HG02885 (cell line): ENCODE data around the gene ROBO2.

Source experiments
- ATAC-seq: cut with Tn5 transposase; IDR thresholded peaks from one replicate; pipeline ENCODE4 v1.9.1; 2021; ENCODE audit warnings: mild to moderate bottlenecking; ENCODE audit not compliant: unreplicated experiment, poor library complexity

ROBO2 gene

GRCh38 chr3:77186319-77186718 lies 146.4 kb downstream of the ROBO2 start:
- ATAC-seq, result no peak

DNA sequence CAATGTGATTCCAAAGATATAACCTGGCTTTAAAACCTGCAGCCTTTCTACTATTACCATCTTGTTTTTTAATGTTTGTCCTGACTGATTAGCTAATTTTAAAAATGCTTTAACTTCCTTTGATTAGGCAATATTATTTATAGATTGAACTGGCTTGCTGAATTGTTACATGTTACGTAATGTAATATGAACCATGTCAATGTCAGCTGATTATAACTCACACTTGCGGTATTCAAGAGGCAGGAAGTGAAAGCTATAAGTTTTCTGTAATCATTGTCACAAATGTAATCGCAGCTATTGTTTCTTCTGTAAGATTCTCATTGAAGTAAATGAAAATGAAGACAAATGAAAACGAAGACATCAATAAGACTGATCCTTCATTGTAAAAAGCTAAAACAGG lies 146.8 kb downstream of the ROBO2 start:
- no peak for ATAC-seq

DNA sequence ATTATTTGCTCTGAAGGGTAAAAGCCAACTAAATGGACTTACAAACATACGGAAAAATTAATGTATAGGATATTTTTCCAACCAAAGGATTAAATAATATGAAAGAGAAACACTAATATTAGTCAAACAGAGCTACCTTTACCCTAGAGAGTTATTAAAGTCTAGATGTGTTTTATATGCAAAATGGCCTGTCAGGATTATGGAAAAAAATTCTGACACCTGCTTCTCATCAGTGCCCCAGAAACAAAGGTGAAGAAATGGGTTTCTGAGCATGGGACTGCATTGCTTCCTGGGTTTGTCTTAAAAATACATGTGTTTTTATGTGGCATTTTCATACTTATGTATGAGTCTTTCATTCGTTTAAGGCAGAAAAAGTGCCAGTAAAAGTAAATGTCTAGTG lies 148.3 kb downstream of the ROBO2 start:
- no peak for ATAC-seq

- no peak for ATAC-seq
Observed at GRCh38 chr3:77189258-77189657, 149.4 kb downstream of the ROBO2 start.

DNA sequence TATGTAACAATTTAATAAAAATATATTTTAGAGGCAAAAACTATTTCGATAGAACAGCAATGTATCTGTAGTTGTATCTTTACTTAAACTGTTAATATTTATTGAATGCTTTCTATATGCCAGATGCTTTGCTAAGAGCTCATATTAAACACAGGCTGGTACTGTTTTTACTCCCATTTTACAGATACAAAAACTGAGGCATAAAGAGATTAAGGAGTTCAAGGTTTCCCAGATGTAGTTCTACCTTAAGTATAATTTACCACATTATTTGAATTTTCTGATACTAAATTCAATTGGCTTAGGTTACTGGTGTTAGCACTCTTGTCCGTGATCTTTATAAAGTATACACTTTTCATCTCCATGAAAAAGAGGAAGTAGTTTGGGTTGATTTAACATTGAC lies 149.8 kb downstream of the ROBO2 start:
- no peak for ATAC-seq

DNA sequence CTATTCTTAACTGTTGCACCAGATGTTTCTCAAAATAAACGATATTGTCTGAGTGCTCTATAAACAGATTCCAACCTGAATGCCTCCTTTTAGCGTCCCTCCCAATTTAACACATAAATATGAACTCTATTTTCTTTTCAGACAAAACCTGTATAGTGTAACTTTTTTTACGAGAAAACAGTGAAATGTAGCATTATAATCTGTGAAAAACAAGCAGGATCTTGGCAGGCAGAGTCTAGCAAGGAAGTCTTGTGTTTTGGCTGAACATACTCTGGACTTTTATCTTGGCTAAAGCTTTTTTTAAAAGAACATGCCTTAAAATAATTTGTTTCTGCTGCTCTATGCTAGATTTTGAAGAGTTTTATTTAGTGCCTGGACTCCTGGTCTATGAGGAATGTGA lies 150.5 kb downstream of the ROBO2 start:
- no peak for ATAC-seq

GRCh38 chr3:77191014-77191413 lies 151.1 kb downstream of the ROBO2 start:
- no peak for ATAC-seq

- no peak for ATAC-seq
Observed at GRCh38 chr3:77191640-77192039, 151.7 kb downstream of the ROBO2 start.

DNA sequence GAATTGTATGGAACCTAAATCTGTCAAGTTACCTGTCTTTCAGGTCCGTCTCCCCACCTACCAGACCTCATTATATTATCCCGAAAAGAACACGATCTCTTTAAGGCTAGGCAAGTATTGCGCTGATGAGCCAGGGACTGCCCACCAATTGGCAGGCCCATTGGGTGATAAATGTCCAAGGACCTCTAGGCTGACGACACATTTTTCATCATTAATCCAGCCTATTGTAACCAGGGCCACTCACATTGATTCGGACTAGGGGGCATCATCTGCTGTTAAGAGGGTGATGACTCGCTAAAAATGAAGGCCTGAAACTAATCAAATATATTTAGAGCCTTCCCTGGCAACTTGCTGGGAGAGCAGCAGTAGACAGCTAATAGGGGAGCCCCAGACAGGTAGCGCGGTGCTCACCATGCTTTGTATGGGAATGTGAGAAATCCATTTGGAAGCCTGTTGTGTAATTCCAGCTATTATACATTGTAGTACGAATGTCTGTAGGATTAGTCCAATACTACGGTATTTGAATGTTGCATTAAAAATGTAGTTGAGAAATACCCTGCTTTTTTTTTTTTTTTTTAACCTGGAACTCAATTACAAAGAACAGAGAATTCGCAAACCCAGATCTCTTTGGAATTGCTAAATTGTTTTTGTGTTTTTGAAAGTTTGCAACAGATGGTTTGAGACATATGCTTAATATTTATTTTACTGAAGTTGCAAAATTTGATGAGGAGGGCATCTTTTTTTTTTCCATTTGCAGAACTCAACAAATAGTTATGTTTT lies 156.1 kb downstream of the ROBO2 start:
- no peak for ATAC-seq

- ATAC-seq, result no peak
Observed at GRCh38 chr3:77197408-77197807, 157.5 kb downstream of the ROBO2 start.

DNA sequence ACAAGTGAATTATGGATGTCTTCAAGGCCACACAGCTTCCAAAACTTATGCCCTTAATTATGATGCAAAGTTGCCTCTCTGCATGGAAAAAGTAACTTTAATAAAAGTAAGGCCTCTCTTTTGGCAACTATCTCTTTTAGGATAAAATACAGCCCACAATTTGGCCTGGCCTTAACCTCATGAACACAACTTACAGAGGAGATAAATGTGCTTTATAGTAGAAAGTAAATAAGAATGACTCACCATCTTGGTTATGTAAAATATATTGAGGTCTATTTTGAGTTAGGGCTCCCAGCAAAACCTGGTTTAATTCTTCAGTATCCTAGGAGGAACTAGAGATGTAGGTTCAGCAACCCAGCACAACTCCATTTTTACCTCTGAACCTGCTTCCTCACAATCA lies 164.0 kb downstream of the ROBO2 start:
- ATAC-seq, result no peak

- no peak for ATAC-seq
Observed at GRCh38 chr3:77204788-77205187, 164.9 kb downstream of the ROBO2 start.

DNA sequence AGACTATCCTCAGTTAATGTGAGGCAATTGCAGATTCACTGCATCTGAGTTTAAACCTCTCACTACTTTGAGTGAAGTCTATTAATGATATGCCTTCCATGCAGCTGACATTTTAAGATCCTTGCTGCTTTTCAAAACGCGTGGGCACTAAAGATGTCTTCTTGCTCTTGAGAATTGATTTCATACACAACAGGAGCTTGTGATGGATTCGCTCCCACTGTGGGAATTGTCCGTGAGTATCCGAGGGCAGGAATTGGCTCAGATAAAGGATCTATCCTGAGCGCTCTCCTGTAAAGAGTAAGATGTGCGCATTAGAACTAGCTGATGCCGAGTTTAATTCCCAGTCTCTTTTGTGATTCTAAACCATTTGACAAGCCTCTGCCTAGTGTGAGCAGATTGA lies 167.9 kb downstream of the ROBO2 start:
- ATAC-seq, result no peak

DNA sequence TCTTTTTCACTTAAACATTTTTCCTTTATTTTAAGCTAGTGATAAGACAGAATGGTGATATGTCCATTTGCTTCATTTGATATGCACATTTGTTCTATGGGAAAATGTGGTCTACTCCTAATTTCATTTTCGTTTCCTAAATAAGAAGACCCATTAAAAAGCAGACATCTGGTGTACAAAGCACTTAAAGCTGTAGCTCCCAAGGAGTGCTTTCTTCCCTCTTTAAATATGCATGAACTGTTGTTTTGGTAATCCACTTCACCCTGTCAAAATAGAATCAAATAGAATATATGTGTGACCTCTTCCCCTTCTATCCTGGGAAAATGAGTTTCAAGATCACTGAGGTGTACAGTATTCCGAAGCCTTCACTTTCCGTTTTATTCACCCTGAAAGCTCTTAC lies 182.8 kb downstream of the ROBO2 start:
- ATAC-seq, result no peak

DNA sequence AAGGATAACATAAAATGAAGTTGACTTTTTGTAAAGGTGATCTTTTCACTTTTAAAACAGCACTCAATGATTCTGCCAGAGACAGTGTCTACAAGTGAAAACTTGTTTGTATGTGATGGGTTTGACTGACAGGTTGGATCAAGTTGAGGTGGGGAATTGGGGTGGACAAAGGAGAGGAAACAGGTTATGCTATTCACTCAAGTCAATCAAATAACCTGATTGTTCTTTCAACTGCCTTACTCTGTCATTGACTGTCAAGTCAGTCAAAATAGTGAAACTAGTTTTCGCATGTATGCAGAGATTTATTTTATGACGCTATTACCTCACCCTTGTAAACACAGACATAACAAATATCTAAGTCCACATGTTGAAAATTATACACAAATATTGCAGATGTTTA lies 187.7 kb downstream of the ROBO2 start:
- no peak for ATAC-seq

GRCh38 chr3:77232557-77232956 lies 192.7 kb downstream of the ROBO2 start:
- no peak for ATAC-seq

DNA sequence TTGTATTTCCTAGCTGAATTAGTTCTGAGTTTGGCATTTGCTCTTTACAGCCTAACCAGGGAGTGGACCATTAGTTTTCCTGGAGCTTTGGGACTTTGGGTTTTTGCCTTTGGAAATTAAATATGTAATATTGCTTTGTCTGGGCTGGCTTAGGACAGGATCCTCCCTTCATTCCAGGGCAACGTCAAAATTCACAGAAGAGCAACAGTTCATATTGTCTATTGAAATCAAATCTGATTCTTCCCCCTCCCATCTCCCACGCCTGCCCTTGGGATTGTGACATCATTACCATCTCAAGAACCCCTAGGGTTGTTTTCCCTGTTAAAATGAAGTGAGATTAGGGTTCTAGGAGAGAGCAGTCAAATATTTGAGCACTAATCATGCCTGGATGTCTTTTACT lies 194.1 kb downstream of the ROBO2 start:
- ATAC-seq, result no peak

DNA sequence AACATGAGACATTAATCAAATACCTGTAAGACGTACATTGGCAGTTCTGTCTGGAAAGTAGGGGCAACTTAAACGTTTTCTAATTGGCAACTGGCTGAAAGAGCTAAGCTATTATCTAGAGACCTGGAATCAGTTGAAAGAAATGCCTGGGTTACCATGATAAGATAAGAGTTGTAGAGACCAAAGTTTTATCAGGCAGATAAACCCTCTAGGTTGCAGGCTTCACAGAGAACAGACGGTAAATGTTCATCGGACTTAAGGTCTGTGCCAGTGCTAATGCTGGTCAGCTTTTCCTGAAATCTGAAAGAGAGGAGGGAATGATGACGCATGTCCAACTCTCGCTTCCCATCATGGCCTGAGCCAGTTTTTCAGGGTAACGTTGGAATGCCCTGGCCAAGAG lies 196.2 kb downstream of the ROBO2 start:
- ATAC-seq, result no peak

GRCh38 chr3:77240072-77240650 lies 200.3 kb downstream of the ROBO2 start:
- ATAC-seq, result no peak

- ATAC-seq, result no peak
Observed at GRCh38 chr3:77242371-77242770, 202.5 kb downstream of the ROBO2 start.

DNA sequence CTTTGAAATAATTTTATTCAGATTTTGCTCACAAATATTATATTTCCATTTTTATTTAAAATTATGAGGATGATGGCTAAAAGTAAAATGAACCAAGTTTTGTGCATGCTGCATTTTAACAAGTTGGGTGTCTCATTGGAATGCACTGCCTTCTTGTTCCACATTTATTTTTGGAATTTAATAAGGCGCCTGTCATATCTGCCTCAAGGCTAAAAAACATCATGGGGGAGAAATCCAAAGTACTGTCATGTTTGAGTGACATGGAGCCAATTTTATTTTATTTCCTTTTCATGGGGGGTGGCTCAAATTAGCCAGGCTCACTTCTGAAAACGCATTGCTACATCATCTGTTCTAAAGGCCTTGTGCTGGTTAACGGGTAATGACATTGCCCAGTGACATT lies 205.1 kb downstream of the ROBO2 start:
- ATAC-seq, result no peak

GRCh38 chr3:77247061-77247460 lies 207.2 kb downstream of the ROBO2 start:
- no peak for ATAC-seq
